Measurements from ENCODE around the gene ZFHX3. TPM values are rescaled to one million over a fixed set of nuclear protein-coding genes. Genes with fewer than 3 reads are reported as not detected.

ZFHX3 gene
- total and polyA plus RNA-seq, 10 of the 15 experiments (the other 5 are each of a cell fraction or from before 2014, with no cell fraction given) = 0.68 to 8.6 (median 2.0) TPM

DNA sequence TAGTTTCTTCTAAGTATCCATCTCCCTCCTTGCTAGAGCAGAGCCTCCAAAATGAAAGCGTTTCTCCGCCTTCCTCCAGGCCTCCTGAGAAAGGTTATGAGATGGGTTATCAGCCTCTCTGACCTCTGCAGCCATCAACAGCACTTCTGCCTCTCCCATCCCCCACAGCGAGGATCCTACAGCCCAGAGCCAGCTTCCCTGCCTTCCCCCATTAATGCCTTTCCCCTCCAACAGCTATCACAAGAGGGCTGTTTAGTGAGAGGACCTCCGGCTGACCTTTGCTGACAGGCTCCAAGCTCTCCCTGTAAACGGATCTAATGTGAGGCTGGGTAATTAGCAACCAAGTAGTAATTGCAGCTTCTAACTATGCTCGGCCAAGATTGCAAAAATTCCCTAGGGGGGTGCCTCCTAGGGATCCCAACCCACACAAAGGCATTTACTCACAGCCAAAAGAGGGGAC, 55.8 kb downstream of the ZFHX3 start:
- Histone ChIP-seq H3K4me1 (ENCODE audit: control insufficient read depth, insufficient read depth, low read length) (no peaks in the 10 kb centered on the region), H3K9me3 (replicated peaks; ENCODE audit: control insufficient read depth, insufficient read depth, low read length) (no peaks in the 10 kb centered on the region), H3K4me2 (ENCODE audit: control insufficient read depth, insufficient read depth) (no peak overlapping the region), H3K27ac (ENCODE audit: control insufficient read depth, insufficient read depth) (no peak overlapping the region), H3K9ac (ENCODE audit: control insufficient read depth, insufficient read depth, low read length) (no peak overlapping the region), H2AFZ (ENCODE audit: control insufficient read depth, low read depth, low read length) (no peak overlapping the region), H4K20me1 (ENCODE audit: control insufficient read depth, insufficient read depth) (no peaks in the 10 kb centered on the region), H3K79me2 (ENCODE audit: control insufficient read depth, insufficient read depth, low read length) (no peaks in the 10 kb centered on the region; the same call in 1 of the 2 replicates), H3K36me3 (ENCODE audit: control insufficient read depth in 2 of 2, insufficient read depth in 2 of 2, low read length in 1 of 2) (no peaks in the 10 kb centered on the region), H3K27me3 (replicated peaks in 1 of 2; ENCODE audit: control insufficient read depth in 2 of 2, insufficient read depth in 2 of 2, low read length in 1 of 2) (no peaks in the 10 kb centered on the region), H3K4me3 (no peak overlapping the region)
- RAD21 ChIA-PET (ENCODE audit: unreplicated experiment) = no interaction called here
- no TSS peak for BruUV-seq (replicated peaks)
- intact Hi-C loops (cut with micrococcal nuclease; ENCODE audit: unreplicated experiment) (no loop called here), in situ Hi-C loops (cut with MboI) (no loop called here)
- SMC1A ChIA-PET (ENCODE audit: uncharacterized antibody, unreplicated experiment) = no interaction called here
- DNase-seq (ENCODE audit: low read depth, low spot score) = no peak
- no peak for FAIRE-seq
- POLR2A ChIA-PET = no interaction called here
- no peak for ATAC-seq
- CTCF ChIA-PET = no interaction called here
- WGBS (ENCODE audit: insufficient coverage, insufficient replicate concordance, low lambda C conversion rate, missing lambda C conversion rate) = 44% methylated on average over 6 of the region's 6 CpGs
- TF ChIP-seq STAT3 (IDR thresholded peaks at IDR 0.05; ENCODE audit: low read depth, low read length) (no peak), PAX5 (IDR thresholded peaks at IDR 0.05; ENCODE audit: borderline replicate concordance, low read depth, low read length) (no peak), RFX5 (IDR thresholded peaks at IDR 0.05; ENCODE audit: low read depth, low read length) (no peak), RAD51 (IDR thresholded peaks at IDR 0.05) (no peak), PML (IDR thresholded peaks at IDR 0.05; ENCODE audit: low read length) (no peak), SP1 (IDR thresholded peaks at IDR 0.05; ENCODE audit: low read depth, low read length) (no peak), TBL1XR1 (IDR thresholded peaks at IDR 0.05; ENCODE audit: low read depth, low read length) (no peak), ESRRA (IDR thresholded peaks at IDR 0.05; ENCODE audit: low read length) (no peak)
- TF ChIP-seq, protein P1, sequence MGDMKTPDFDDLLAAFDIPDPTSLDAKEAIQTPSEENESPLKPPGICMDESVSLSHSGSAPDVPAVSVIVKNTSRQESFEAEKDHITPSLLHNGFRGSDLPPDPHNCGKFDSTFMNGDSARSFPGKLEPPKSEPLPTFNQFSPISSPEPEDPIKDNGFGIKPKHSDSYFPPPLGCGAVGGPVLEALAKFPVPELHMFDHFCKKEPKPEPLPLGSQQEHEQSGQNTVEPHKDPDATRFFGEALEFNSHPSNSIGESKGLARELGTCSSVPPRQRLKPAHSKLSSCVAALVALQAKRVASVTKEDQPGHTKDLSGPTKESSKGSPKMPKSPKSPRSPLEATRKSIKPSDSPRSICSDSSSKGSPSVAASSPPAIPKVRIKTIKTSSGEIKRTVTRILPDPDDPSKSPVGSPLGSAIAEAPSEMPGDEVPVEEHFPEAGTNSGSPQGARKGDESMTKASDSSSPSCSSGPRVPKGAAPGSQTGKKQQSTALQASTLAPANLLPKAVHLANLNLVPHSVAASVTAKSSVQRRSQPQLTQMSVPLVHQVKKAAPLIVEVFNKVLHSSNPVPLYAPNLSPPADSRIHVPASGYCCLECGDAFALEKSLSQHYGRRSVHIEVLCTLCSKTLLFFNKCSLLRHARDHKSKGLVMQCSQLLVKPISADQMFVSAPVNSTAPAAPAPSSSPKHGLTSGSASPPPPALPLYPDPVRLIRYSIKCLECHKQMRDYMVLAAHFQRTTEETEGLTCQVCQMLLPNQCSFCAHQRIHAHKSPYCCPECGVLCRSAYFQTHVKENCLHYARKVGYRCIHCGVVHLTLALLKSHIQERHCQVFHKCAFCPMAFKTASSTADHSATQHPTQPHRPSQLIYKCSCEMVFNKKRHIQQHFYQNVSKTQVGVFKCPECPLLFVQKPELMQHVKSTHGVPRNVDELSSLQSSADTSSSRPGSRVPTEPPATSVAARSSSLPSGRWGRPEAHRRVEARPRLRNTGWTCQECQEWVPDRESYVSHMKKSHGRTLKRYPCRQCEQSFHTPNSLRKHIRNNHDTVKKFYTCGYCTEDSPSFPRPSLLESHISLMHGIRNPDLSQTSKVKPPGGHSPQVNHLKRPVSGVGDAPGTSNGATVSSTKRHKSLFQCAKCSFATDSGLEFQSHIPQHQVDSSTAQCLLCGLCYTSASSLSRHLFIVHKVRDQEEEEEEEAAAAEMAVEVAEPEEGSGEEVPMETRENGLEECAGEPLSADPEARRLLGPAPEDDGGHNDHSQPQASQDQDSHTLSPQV (IDR thresholded peaks at IDR 0.05) = no peak
- TF ChIP-seq, protein P2, sequence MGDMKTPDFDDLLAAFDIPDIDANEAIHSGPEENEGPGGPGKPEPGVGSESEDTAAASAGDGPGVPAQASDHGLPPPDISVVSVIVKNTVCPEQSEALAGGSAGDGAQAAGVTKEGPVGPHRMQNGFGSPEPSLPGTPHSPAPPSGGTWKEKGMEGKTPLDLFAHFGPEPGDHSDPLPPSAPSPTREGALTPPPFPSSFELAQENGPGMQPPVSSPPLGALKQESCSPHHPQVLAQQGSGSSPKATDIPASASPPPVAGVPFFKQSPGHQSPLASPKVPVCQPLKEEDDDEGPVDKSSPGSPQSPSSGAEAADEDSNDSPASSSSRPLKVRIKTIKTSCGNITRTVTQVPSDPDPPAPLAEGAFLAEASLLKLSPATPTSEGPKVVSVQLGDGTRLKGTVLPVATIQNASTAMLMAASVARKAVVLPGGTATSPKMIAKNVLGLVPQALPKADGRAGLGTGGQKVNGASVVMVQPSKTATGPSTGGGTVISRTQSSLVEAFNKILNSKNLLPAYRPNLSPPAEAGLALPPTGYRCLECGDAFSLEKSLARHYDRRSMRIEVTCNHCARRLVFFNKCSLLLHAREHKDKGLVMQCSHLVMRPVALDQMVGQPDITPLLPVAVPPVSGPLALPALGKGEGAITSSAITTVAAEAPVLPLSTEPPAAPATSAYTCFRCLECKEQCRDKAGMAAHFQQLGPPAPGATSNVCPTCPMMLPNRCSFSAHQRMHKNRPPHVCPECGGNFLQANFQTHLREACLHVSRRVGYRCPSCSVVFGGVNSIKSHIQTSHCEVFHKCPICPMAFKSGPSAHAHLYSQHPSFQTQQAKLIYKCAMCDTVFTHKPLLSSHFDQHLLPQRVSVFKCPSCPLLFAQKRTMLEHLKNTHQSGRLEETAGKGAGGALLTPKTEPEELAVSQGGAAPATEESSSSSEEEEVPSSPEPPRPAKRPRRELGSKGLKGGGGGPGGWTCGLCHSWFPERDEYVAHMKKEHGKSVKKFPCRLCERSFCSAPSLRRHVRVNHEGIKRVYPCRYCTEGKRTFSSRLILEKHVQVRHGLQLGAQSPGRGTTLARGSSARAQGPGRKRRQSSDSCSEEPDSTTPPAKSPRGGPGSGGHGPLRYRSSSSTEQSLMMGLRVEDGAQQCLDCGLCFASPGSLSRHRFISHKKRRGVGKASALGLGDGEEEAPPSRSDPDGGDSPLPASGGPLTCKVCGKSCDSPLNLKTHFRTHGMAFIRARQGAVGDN (IDR thresholded peaks at IDR 0.05) = no peak
- TF ChIP-seq, protein P3, sequence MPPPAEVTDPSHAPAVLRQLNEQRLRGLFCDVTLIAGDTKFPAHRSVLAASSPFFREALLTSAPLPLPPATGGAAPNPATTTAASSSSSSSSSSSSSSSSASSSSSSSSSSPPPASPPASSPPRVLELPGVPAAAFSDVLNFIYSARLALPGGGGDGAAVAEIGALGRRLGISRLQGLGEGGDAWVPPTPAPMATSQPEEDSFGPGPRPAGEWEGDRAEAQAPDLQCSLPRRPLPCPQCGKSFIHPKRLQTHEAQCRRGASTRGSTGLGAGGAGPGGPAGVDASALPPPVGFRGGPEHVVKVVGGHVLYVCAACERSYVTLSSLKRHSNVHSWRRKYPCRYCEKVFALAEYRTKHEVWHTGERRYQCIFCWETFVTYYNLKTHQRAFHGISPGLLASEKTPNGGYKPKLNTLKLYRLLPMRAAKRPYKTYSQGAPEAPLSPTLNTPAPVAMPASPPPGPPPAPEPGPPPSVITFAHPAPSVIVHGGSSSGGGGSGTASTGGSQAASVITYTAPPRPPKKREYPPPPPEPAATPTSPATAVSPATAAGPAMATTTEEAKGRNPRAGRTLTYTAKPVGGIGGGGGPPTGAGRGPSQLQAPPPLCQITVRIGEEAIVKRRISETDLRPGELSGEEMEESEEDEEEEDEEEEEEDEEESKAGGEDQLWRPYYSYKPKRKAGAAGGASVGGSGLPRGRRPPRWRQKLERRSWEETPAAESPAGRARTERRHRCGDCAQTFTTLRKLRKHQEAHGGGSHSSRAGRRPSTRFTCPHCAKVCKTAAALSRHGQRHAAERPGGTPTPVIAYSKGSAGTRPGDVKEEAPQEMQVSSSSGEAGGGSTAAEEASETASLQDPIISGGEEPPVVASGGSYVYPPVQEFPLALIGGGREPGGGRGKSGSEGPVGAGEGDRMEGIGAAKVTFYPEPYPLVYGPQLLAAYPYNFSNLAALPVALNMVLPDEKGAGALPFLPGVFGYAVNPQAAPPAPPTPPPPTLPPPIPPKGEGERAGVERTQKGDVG (CRISPR knock-in tag; IDR thresholded peaks at IDR 0.05) = no peak
- TF ChIP-seq, protein P4, sequence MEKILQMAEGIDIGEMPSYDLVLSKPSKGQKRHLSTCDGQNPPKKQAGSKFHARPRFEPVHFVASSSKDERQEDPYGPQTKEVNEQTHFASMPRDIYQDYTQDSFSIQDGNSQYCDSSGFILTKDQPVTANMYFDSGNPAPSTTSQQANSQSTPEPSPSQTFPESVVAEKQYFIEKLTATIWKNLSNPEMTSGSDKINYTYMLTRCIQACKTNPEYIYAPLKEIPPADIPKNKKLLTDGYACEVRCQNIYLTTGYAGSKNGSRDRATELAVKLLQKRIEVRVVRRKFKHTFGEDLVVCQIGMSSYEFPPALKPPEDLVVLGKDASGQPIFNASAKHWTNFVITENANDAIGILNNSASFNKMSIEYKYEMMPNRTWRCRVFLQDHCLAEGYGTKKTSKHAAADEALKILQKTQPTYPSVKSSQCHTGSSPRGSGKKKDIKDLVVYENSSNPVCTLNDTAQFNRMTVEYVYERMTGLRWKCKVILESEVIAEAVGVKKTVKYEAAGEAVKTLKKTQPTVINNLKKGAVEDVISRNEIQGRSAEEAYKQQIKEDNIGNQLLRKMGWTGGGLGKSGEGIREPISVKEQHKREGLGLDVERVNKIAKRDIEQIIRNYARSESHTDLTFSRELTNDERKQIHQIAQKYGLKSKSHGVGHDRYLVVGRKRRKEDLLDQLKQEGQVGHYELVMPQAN (conservative IDR thresholded peaks at IDR 0.05) = no peak
